HEK293 (cell line): ENCODE measurements around the gene NCLN.

Experiments used
- CTCF ChIA-PET: fragments of 350-600 bp; formaldehyde crosslinking; extraction: SDS; loops from one replicate; lab custom pipeline; 2021; ENCODE audit warnings: antibody characterized with exemption; lab: Yijun Ruan, JAX
- POLR2A ChIA-PET: fragments of 300-600 bp; formaldehyde crosslinking; extraction: SDS; loops from one replicate; lab custom pipeline; 2020; ENCODE audit warnings: antibody characterized with exemption, inconsistent platforms; lab: Yijun Ruan, JAX
- H3K27ac ChIP-seq: fragments of 200-500 bp; sonication (Bioruptor generic); 2 replicates; pipeline ENCODE4 v1.5.1; 2014; ENCODE audit warnings: low read depth, low read length, control low read depth, inconsistent platforms; ENCODE audit errors: extremely low read depth
- H3K36me3 ChIP-seq, 2 experiments: fragments of 200-500 bp in 1 of 2; sonication (Bioruptor generic) in 1 of 2; 1 replicate in 1 of 2; 2 replicates in 1 of 2; pipeline ENCODE4 v1.5.1; 2014 to 2017; ENCODE audit warnings: inconsistent platforms in 2 of 2, low read length in 2 of 2; ENCODE audit not compliant: control insufficient read depth in 2 of 2, insufficient read depth in 1 of 2
- H3K4me1 ChIP-seq: fragments of 200-500 bp; sonication (Bioruptor generic); 2 replicates; pipeline ENCODE4 v1.5.1; 2014; ENCODE audit warnings: mild to moderate bottlenecking, low read length, inconsistent platforms; ENCODE audit not compliant: control insufficient read depth, insufficient read depth
- H3K4me3 ChIP-seq: 2 replicates; pipeline ENCODE4 v1.5.1; 2011; ENCODE audit warnings: low read depth, mild to moderate bottlenecking, control low read depth, low read length, moderate library complexity
- H3K9me3 ChIP-seq: fragments of 200-500 bp; sonication (Bioruptor generic); 2 replicates; pipeline ENCODE4 v1.5.1; 2014; ENCODE audit warnings: low read depth, low read length, inconsistent platforms; ENCODE audit not compliant: control insufficient read depth, insufficient read depth
- ELK4 ChIP-seq: IDR thresholded peaks from 2 replicates; pipeline ENCODE4 v1.6.1; 2011; ENCODE audit warnings: mild to moderate bottlenecking, low read depth, low read length, borderline replicate concordance
- OSR2 ChIP-seq: fragments of 450-650 bp; formaldehyde crosslinking; IDR thresholded peaks from 2 replicates; pipeline ENCODE4 v1.5.1; 2016; ENCODE audit warnings: missing biosample characterization, missing genetic modification characterization
- PRDM2 ChIP-seq: fragments of 450-650 bp; formaldehyde crosslinking; IDR thresholded peaks from 2 replicates; pipeline ENCODE4 v1.5.1; 2016; ENCODE audit warnings: missing biosample characterization, missing genetic modification characterization, borderline replicate concordance
- ZBTB7A ChIP-seq: fragments of 450-650 bp; formaldehyde crosslinking; IDR thresholded peaks from 2 replicates; pipeline ENCODE4 v1.5.1; 2016; ENCODE audit warnings: low read depth, missing biosample characterization, missing genetic modification characterization
- ZFHX2 ChIP-seq: fragments of 450-650 bp; formaldehyde crosslinking; conservative IDR thresholded peaks from 2 replicates; pipeline ENCODE4 v1.5.1; 2016; ENCODE audit warnings: missing biosample characterization, missing genetic modification characterization
- ZNF24 ChIP-seq: fragments of 450-650 bp; formaldehyde crosslinking; IDR thresholded peaks from 2 replicates; pipeline ENCODE4 v1.5.1; 2016; ENCODE audit warnings: missing biosample characterization, missing genetic modification characterization
- ZNF280C ChIP-seq: fragments of 450-650 bp; formaldehyde crosslinking; IDR thresholded peaks from 2 replicates; pipeline ENCODE4 v1.5.1; 2016; ENCODE audit warnings: missing biosample characterization, missing genetic modification characterization
- ZNF350 ChIP-seq: fragments of 450-650 bp; formaldehyde crosslinking; IDR thresholded peaks from 2 replicates; pipeline ENCODE4 v1.5.0; 2017; ENCODE audit warnings: missing biosample characterization, mild to moderate bottlenecking, missing genetic modification characterization
- ZNF488 ChIP-seq: fragments of 450-650 bp; formaldehyde crosslinking; IDR thresholded peaks from 2 replicates; pipeline ENCODE4 v1.5.1; 2016; ENCODE audit warnings: missing biosample characterization, missing genetic modification characterization
- ZNF623 ChIP-seq: fragments of 450-650 bp; formaldehyde crosslinking; IDR thresholded peaks from 2 replicates; pipeline ENCODE4 v1.5.1; 2016; ENCODE audit warnings: missing biosample characterization, missing genetic modification characterization
- ZNF704 ChIP-seq: fragments of 450-650 bp; formaldehyde crosslinking; IDR thresholded peaks from 2 replicates; pipeline ENCODE4 v1.5.1; 2016; ENCODE audit warnings: missing biosample characterization, missing genetic modification characterization
- ZNF707 ChIP-seq: fragments of 450-650 bp; formaldehyde crosslinking; IDR thresholded peaks from 2 replicates; pipeline ENCODE4 v1.5.1; 2016; ENCODE audit warnings: missing biosample characterization, missing genetic modification characterization
- ZNF777 ChIP-seq: fragments of 450-650 bp; formaldehyde crosslinking; IDR thresholded peaks from 2 replicates; pipeline ENCODE4 v1.5.1; 2017; ENCODE audit warnings: missing biosample characterization, missing genetic modification characterization, borderline replicate concordance
- ZSCAN5A ChIP-seq: fragments of 450-650 bp; formaldehyde crosslinking; IDR thresholded peaks from 2 replicates; pipeline ENCODE4 v1.5.1; 2016; ENCODE audit warnings: missing biosample characterization, missing genetic modification characterization

NCLN gene

GRCh38 chr19:3251229-3251628 lies 65.5 kb downstream of the NCLN start:
- no peak overlapping the region for H3K4me3 ChIP-seq
- POLR2A ChIA-PET, result interaction anchor here (0.7 kb wide), 1 partner anchor 144 kb away, joined by 5 read pairs; no protein-coding TSS in a partner anchor
- H3K27ac ChIP-seq, result no peak overlapping the region
- CTCF ChIA-PET, result interaction anchor here (0.9 to 1.6 kb wide), 3 partner anchors 13 to 20 kb away, joined by 3 to 7 read pairs (median 3); no protein-coding TSS in a partner anchor
- TF ChIP-seq PRDM2 (tag by site-specific recombination) (no peak), ZNF24 (tag by site-specific recombination) (no peak), ZFHX2 (tag by site-specific recombination) (0 out of 2 replicates have a peak, but pooled peaks have one; percentile 24), ZNF623 (peak; percentile 36; the same call in 1 of the 2 replicates)
- TF ChIP-seq, all 188 proteins: peak for 2
- no peaks in the 10 kb centered on the region for H3K4me1 ChIP-seq
- H3K36me3 ChIP-seq, result no peaks in the 10 kb centered on the region
- no peaks in the 10 kb centered on the region for H3K9me3 ChIP-seq

GRCh38 chr19:3252650-3253049 lies 66.9 kb downstream of the NCLN start:
- Histone ChIP-seq H3K4me3 (no peak overlapping the region), H3K4me1 (no peaks in the 10 kb centered on the region), H3K9me3 (no peaks in the 10 kb centered on the region), H3K36me3 (no peaks in the 10 kb centered on the region), H3K27ac (no peak overlapping the region)
- ChIA-PET POLR2A (no interaction called here), CTCF (interaction anchor here (0.6 to 2.5 kb wide), 3 partner anchors 13 to 23 kb away, joined by 3 to 19 read pairs (median 4); no protein-coding TSS in a partner anchor)
- TF ChIP-seq ZNF707 (no peak), ZNF24 (tag by site-specific recombination) (no peak), PRDM2 (tag by site-specific recombination) (no peak), ZSCAN5A (tag by site-specific recombination) (no peak), ZNF704 (tag by site-specific recombination) (no peak), ZBTB7A (tag by site-specific recombination) (no peak), ZNF280C (tag by site-specific recombination) (no peak), OSR2 (tag by site-specific recombination) (no peak), ZNF350 (tag by site-specific recombination) (no peak), ZNF488 (tag by site-specific recombination) (no peak), ZNF777 (no peak), ELK4 (no peak)
